SK-N-SH treated with all-trans-retinoic acid at 6 μM for 48 hours (cell line): Measurements from ENCODE around the gene RPS6KC1.

Source experiments
- ARNTL ChIP-seq: fragments of 450-650 bp; formaldehyde crosslinking; IDR thresholded peaks from 2 replicates; pipeline ENCODE4 v1.5.0; 2020; ENCODE audit warnings: low read depth, mild to moderate bottlenecking, moderate library complexity, borderline replicate concordance
- BACH2 ChIP-seq: fragments of 250-450 bp; sonication (Bioruptor Pico); IDR thresholded peaks from 2 replicates; pipeline ENCODE4 v1.9.0; 2021; ENCODE audit warnings: mild to moderate bottlenecking, borderline replicate concordance
- ESRRG ChIP-seq: fragments of 250-450 bp; sonication (Bioruptor Pico); IDR thresholded peaks from 2 replicates; pipeline ENCODE4 v1.6.1; 2021; ENCODE audit warnings: mild to moderate bottlenecking
- GLIS3 ChIP-seq: fragments of 250-450 bp; sonication (Bioruptor Pico); IDR thresholded peaks from 2 replicates; pipeline ENCODE4 v1.5.0; 2020; ENCODE audit warnings: mild to moderate bottlenecking, moderate library complexity
- OSR1 ChIP-seq: fragments of 250-450 bp; sonication (Bioruptor Pico); IDR thresholded peaks from 2 replicates; pipeline ENCODE4 v1.8.0; 2022; ENCODE audit warnings: moderate library complexity, mild to moderate bottlenecking, inconsistent platforms
- RARB ChIP-seq: fragments of 250-450 bp; sonication (Bioruptor Pico); IDR thresholded peaks from 2 replicates; pipeline ENCODE4 v1.8.0; 2021; ENCODE audit warnings: mild to moderate bottlenecking, moderate library complexity
- SNAI2 ChIP-seq: fragments of 250-450 bp; sonication (Bioruptor Pico); IDR thresholded peaks from 2 replicates; pipeline ENCODE4 v1.5.0; 2020; ENCODE audit warnings: mild to moderate bottlenecking, moderate library complexity
- TOX ChIP-seq: fragments of 250-450 bp; sonication (Bioruptor Pico); IDR thresholded peaks from 2 replicates; pipeline ENCODE4 v1.8.0; 2021; ENCODE audit warnings: mild to moderate bottlenecking, moderate library complexity, borderline replicate concordance
- ZFP3 ChIP-seq: fragments of 250-450 bp; sonication (Bioruptor Pico); IDR thresholded peaks from 2 replicates; pipeline ENCODE4 v1.5.0; 2020; ENCODE audit warnings: mild to moderate bottlenecking, moderate library complexity
- ZFP30 ChIP-seq: fragments of 450-650 bp; formaldehyde crosslinking; IDR thresholded peaks from 2 replicates; pipeline ENCODE4 v1.5.0; 2022; ENCODE audit warnings: mild to moderate bottlenecking, moderate library complexity
- ZNF565 ChIP-seq: fragments of 450-650 bp; formaldehyde crosslinking; conservative IDR thresholded peaks from 2 replicates; pipeline ENCODE4 v1.5.0; 2020; ENCODE audit warnings: low read depth, mild to moderate bottlenecking, moderate library complexity
- TF ChIP-seq, protein P1 (sequence below): fragments of 250-450 bp; sonication (Bioruptor Pico); IDR thresholded peaks from 2 replicates; pipeline ENCODE4 v1.8.0; 2020; ENCODE audit warnings: mild to moderate bottlenecking, moderate library complexity, borderline replicate concordance
- TF ChIP-seq, protein P2 (sequence below): fragments of 250-450 bp; sonication (Bioruptor Pico); IDR thresholded peaks from 2 replicates; pipeline ENCODE4 v1.5.1; 2021; ENCODE audit warnings: mild to moderate bottlenecking, moderate library complexity

DNA sequence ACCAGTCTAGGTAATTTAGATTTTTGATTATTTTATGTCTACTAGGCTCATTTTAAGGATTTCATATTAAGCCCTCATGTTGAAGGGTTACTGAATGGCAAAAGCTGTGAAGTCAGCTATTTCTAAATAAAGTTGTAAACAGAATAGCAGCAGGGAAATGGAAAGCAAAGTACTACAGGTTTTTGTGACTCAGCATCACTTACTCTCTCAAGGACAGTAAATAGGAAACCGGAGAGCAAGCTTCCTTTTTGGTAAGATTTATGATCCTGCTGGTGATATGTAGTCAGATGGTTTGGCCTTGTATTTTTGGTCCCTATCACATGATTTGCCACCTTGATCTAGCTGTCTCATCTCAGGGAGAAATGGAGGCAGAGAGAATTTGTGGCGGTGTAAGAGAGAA, 226.0 kb downstream of the RPS6KC1 start:
- TF ChIP-seq ZFP30 (CRISPR knock-in tag): no peak
- no peak for TF ChIP-seq BACH2 (CRISPR knock-in tag)
- TF ChIP-seq TOX (CRISPR knock-in tag): no peak
- TF ChIP-seq, protein P1, sequence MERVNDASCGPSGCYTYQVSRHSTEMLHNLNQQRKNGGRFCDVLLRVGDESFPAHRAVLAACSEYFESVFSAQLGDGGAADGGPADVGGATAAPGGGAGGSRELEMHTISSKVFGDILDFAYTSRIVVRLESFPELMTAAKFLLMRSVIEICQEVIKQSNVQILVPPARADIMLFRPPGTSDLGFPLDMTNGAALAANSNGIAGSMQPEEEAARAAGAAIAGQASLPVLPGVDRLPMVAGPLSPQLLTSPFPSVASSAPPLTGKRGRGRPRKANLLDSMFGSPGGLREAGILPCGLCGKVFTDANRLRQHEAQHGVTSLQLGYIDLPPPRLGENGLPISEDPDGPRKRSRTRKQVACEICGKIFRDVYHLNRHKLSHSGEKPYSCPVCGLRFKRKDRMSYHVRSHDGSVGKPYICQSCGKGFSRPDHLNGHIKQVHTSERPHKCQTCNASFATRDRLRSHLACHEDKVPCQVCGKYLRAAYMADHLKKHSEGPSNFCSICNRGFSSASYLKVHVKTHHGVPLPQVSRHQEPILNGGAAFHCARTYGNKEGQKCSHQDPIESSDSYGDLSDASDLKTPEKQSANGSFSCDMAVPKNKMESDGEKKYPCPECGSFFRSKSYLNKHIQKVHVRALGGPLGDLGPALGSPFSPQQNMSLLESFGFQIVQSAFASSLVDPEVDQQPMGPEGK (CRISPR knock-in tag): no peak
- TF ChIP-seq ESRRG (CRISPR knock-in tag): no peak
- TF ChIP-seq, protein P2, sequence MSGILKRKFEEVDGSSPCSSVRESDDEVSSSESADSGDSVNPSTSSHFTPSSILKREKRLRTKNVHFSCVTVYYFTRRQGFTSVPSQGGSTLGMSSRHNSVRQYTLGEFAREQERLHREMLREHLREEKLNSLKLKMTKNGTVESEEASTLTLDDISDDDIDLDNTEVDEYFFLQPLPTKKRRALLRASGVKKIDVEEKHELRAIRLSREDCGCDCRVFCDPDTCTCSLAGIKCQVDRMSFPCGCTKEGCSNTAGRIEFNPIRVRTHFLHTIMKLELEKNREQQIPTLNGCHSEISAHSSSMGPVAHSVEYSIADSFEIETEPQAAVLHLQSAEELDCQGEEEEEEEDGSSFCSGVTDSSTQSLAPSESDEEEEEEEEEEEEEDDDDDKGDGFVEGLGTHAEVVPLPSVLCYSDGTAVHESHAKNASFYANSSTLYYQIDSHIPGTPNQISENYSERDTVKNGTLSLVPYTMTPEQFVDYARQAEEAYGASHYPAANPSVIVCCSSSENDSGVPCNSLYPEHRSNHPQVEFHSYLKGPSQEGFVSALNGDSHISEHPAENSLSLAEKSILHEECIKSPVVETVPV (CRISPR knock-in tag): no peak
- TF ChIP-seq ZNF565 (CRISPR knock-in tag): no peak
- TF ChIP-seq OSR1 (CRISPR knock-in tag): no peak
- TF ChIP-seq SNAI2 (CRISPR knock-in tag): no peak
- TF ChIP-seq ZFP3 (CRISPR knock-in tag): no peak
- no peak for TF ChIP-seq ARNTL (CRISPR knock-in tag)
- no peak for TF ChIP-seq RARB (CRISPR knock-in tag)
- no peak for TF ChIP-seq GLIS3 (CRISPR knock-in tag)
